HUES64 (cell line): Measurements from ENCODE around the gene MAP2K5.
"Not testable (repeated sequence)": the region's sequence is repeated elsewhere in the genome, so short reads cannot be mapped to it uniquely, and the experiment has no call there.

Experiments
- H3K27ac ChIP-seq: 2 replicates; pipeline ENCODE4 v1.7.0; 2013; ENCODE audit warnings: low read depth, low read length, inconsistent platforms
- H3K27me3 ChIP-seq: 2 replicates; pipeline ENCODE4 v1.6.1; 2013; ENCODE audit warnings: mild to moderate bottlenecking, low read length; ENCODE audit not compliant: insufficient read depth
- H3K36me3 ChIP-seq: 2 replicates; pipeline ENCODE4 v1.6.1; 2013; ENCODE audit warnings: mild to moderate bottlenecking, low read length; ENCODE audit not compliant: insufficient read depth
- H3K4me1 ChIP-seq: 2 replicates; pipeline ENCODE4 v1.6.1; 2013; ENCODE audit warnings: mild to moderate bottlenecking, low read length, moderate library complexity; ENCODE audit not compliant: insufficient read depth
- H3K4me3 ChIP-seq: 2 replicates; pipeline ENCODE4 v1.5.1; 2013; ENCODE audit warnings: mild to moderate bottlenecking, low read length, moderate library complexity
- H3K9ac ChIP-seq: 2 replicates; pipeline ENCODE4 v1.6.1; 2013; ENCODE audit warnings: mild to moderate bottlenecking, low read depth, low read length
- H3K9me3 ChIP-seq: 2 replicates; pipeline ENCODE4 v1.6.1; 2013; ENCODE audit warnings: low read depth, low read length; ENCODE audit not compliant: insufficient read depth
- WGBS: fragments of 150-250, 120-280 bp; methylation state at CpG from one replicate; pipeline ENCODE4 v1.1.7; 2013; ENCODE audit warnings: missing lambda C conversion rate; 5-methylcytosine and 5-hydroxymethylcytosine counted together

Gene MAP2K5

DNA sequence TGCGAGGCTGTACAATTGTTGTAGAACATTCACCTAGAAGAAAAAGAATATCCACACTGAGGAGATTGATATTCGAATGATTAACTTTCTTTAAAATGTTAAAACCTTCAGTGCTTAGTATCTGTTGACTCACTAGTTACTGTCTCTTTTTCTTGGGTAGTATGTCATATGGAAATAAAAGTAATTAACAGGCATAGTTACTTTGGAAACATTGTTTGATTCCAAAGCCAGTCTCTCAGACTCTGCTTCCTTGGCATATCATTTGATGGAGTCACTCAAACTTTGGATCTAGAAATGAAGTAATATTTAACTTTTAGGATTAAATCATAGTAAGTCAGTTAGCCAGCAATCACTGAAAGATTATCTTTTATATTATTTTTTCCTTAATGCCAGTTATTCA, 63.4 kb downstream of the MAP2K5 start:
- Histone ChIP-seq H3K9me3 (no peaks in the 10 kb centered on the region), H3K4me1 (peaks cover 6% of the 10 kb centered on the region; the same call in 1 of the 2 replicates), H3K27ac (no peak overlapping the region), H3K36me3 (0 out of 2 replicates have a peak, but pooled peaks cover 3% of the 10 kb centered on the region), H3K27me3 (no peaks in the 10 kb centered on the region), H3K4me3 (no peak overlapping the region), H3K9ac (no peak overlapping the region)
- 89% methylated on average over 1 of the region's 2 CpGs for WGBS

DNA sequence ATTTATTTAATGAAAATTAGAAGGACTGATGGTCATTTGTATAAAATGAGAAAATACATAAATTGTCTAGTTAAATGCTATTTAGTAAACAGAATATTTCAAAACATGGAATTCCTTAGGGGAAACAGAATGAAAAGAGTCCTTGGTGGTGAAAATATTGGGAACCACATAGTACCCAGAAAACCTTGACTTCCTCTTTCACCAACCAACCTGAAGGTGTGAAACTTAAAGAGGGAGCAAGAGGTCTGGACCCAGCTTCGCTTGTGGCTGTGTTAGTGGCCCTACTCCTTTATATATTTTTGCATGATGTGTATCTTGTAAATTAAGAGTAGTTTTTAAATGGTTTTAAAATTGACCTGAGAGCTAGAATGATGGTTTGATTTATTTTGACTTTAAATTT, 64.2 kb downstream of the MAP2K5 start:
- Histone ChIP-seq H3K36me3 (no peaks in the 10 kb centered on the region), H3K27ac (no peak overlapping the region), H3K9me3 (no peaks in the 10 kb centered on the region), H3K27me3 (no peaks in the 10 kb centered on the region), H3K4me1 (peaks cover 8% of the 10 kb centered on the region; the same call in 1 of the 2 replicates), H3K9ac (no peak overlapping the region), H3K4me3 (no peak overlapping the region)
- 80% methylated on average over 1 of the region's 1 CpG for WGBS

DNA sequence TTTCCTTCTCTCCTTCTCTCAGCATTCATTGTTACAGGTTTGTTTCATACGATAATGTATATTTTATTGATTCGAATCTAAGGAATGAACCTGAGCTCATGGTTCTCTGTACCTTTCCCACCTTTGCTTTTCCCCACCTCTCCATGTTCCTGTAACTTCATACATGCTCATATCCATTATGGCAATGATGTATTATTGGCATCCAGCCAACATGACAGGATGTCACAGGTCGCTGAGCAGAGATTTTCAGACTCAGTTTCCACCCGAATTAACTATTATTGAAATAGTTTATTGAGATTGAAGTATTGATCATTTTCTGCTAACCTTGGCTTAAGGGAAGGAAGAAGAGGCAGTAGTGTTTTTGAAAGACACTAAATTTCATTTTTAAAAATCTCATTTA, 64.8 kb downstream of the MAP2K5 start:
- no peak overlapping the region for H3K4me3 ChIP-seq
- no peaks in the 10 kb centered on the region for H3K9me3 ChIP-seq
- WGBS: 89% methylated on average over 3 of the region's 4 CpGs
- no peaks in the 10 kb centered on the region for H3K27me3 ChIP-seq
- no peak overlapping the region for H3K27ac ChIP-seq
- peaks cover 8% of the 10 kb centered on the region; the same call in 1 of the 2 replicates for H3K4me1 ChIP-seq
- no peaks in the 10 kb centered on the region for H3K36me3 ChIP-seq
- H3K9ac ChIP-seq: no peak overlapping the region

DNA sequence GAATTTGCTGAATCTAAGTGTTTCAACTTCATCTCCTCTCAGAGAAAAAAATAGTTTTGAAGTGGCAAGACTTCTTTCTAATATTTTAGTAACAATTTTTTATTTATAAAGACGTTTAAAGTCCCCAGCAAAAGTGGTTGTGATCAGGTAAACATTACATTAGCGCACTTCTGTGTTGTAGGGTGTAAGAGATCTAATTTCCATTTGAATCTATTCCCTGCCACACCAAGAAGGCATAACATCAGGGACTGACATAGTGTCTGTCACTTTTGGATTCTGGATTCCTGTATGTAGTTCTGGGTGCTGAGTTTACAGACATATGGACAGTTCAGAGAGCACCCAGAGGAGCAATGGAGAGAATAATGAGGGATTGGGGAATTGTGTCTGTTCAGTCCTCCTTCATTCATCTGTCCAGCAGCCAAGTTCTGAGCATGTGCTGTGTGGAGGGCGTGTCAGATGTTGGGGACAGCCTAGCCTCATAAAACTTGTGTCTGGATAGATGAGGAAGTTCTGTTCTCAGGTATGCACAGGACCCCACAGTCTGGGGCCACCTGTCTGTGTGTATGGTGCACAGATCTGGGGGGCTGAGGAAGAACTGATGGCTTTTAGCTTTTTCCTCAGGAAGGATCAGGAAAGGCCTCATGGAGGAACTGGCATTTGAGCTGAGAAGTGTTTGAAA, 65.6 kb downstream of the MAP2K5 start:
- Histone ChIP-seq H3K4me1 (peaks cover 8% of the 10 kb centered on the region; the same call in 1 of the 2 replicates), H3K4me3 (no peak overlapping the region), H3K27me3 (no peaks in the 10 kb centered on the region), H3K9ac (no peak overlapping the region), H3K9me3 (no peaks in the 10 kb centered on the region), H3K27ac (no peak overlapping the region), H3K36me3 (no peaks in the 10 kb centered on the region)
- WGBS: 81% methylated on average over 1 of the region's 3 CpGs

DNA sequence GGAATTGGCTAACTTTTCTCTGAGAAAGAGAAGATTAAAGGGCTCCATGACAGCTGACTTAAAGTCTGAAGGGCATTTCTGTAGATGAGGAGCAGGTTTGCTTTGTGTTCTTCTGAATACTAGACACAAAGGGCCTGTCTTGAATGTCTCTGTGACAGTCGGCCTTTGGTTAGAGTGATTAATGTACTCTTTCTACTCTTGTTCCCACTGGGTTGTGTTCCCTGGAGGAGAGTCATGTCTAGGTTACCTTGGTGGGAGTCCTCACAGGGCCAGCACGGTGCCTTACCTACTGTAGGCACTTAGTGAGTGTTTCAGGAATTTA, 66.1 kb downstream of the MAP2K5 start:
- Histone ChIP-seq H3K9me3 (no peaks in the 10 kb centered on the region), H3K27ac (no peak overlapping the region), H3K4me3 (no peak overlapping the region), H3K36me3 (no peaks in the 10 kb centered on the region), H3K9ac (no peak overlapping the region), H3K27me3 (no peaks in the 10 kb centered on the region), H3K4me1 (peaks cover 8% of the 10 kb centered on the region; the same call in 1 of the 2 replicates)
- WGBS: 87% methylated on average over 2 of the region's 2 CpGs

DNA sequence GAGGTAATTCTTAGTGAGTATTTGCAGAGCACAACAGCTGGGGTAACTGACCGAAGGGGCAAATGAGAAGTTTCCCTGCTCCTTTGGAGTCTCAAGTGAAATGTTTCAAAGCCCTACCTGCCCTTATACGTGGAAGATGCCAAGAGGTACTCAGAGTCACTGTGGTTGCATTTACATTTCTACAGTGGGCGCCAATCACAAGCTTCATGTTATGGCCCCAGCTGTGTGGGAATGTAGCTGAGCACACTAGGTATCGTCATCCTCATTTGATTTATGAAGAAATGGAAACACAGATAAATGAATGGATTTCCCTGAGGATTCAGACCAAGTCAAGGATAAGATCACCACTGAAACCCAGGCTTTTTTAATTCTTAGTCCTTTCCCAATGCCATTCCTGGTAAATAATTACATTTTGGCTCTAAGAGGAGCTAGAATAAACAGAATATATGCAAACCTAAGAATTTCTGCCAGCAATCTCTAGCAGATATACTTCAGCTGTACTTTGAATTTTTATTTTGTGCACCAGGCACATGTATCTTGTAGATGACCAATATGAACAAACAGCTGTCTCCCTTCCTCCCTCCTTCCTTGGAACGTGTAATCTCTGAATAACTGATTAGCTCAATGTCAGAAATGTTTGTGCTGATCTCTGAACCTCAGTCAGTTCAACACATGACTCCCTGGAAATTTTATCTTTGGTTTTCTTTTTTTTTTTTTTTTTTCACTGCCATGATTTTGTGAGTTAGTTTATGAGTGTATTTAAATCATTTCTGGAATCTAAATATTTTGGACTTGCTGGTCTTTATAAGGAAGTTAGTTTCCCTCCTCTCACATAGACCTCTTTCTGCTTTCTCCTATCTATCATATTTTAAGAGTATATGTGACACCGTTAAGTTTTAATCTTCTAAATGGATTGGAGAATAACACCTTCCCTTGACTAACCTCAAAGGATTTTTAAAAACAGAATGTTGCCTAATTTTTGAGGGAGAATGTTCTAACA, 69.2 kb downstream of the MAP2K5 start:
- Histone ChIP-seq H3K27me3 (no peaks in the 10 kb centered on the region), H3K4me1 (peaks cover 2% of the 10 kb centered on the region; the same call in 1 of the 2 replicates), H3K9me3 (no peaks in the 10 kb centered on the region), H3K4me3 (no peak overlapping the region), H3K9ac (no peak overlapping the region), H3K36me3 (no peaks in the 10 kb centered on the region), H3K27ac (no peak overlapping the region)
- WGBS: 83% methylated on average over 5 of the region's 6 CpGs

DNA sequence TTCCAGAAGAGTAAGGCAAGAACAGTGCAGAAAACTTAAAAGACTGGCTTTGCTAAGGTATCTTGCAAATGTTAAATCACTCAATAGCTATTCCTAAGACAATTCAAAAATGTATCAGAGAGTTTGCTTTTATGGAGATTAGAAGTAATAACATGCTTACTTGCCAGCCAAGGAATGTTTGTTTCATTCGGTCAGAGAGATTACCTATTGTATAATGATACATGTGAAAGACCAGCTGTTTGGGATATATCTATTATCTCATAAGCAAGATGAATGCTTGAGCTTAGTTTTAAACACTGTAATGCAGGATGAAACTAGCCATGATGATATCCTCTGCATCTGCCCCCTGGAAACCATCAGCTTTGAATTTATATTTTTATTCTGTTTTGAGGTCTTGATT, 70.7 kb downstream of the MAP2K5 start:
- 100% methylated on average over 1 of the region's 1 CpG for WGBS
- H3K36me3 ChIP-seq: no peaks in the 10 kb centered on the region
- H3K4me1 ChIP-seq: peaks cover 2% of the 10 kb centered on the region; the same call in 1 of the 2 replicates
- H3K27me3 ChIP-seq: no peaks in the 10 kb centered on the region
- H3K27ac ChIP-seq: no peak overlapping the region
- H3K9me3 ChIP-seq: no peaks in the 10 kb centered on the region
- no peak overlapping the region for H3K9ac ChIP-seq
- no peak overlapping the region for H3K4me3 ChIP-seq

DNA sequence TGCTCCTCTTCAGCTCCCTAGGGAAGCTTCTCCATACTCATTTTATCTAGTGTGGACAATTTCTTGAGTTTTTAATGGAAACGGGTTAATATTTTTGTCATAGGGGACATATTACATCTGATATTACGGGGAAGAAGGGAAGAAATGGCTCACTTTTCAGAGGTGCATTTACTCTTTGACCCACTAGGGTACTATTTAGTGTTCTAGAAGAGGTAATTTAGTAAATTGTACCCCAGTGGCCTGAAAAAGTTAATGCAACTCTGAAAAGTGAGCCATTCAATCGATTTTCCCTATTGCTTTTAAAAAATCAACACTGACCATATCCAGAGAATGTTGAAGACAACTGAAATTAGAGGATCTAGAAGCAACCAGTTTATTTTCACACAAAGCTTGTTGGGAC, 71.2 kb downstream of the MAP2K5 start:
- no peak overlapping the region for H3K4me3 ChIP-seq
- H3K9me3 ChIP-seq: no peaks in the 10 kb centered on the region
- no peaks in the 10 kb centered on the region for H3K36me3 ChIP-seq
- 90% methylated on average over 3 of the region's 3 CpGs for WGBS
- no peak overlapping the region for H3K27ac ChIP-seq
- H3K9ac ChIP-seq: no peak overlapping the region
- H3K4me1 ChIP-seq: peaks cover 2% of the 10 kb centered on the region; the same call in 1 of the 2 replicates
- H3K27me3 ChIP-seq: no peaks in the 10 kb centered on the region

DNA sequence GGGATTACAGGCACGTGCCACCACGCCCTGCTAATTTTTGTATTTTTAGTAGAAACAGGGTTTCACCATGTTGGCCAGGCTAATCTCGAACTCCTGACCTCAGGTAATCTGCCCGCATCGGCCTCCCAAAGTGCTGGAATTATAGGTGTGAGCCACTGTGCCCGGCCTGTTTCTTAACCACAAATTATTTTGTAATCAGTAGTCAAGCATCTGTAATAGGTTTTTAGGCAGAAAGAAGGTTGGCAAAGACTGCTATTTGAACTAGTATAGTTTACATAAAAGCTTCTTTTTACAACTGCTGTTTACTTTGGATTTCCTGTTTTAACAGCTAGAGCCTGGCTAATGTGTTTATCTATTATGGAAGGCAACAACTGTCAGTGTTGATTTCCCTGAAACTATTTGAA, 72.6 kb downstream of the MAP2K5 start:
- not testable (repeated sequence) for H3K4me3 ChIP-seq, H3K9ac ChIP-seq, H3K4me1 ChIP-seq, H3K36me3 ChIP-seq, H3K9me3 ChIP-seq, H3K27me3 ChIP-seq, H3K27ac ChIP-seq
- 91% methylated on average over 6 of the region's 6 CpGs for WGBS

DNA sequence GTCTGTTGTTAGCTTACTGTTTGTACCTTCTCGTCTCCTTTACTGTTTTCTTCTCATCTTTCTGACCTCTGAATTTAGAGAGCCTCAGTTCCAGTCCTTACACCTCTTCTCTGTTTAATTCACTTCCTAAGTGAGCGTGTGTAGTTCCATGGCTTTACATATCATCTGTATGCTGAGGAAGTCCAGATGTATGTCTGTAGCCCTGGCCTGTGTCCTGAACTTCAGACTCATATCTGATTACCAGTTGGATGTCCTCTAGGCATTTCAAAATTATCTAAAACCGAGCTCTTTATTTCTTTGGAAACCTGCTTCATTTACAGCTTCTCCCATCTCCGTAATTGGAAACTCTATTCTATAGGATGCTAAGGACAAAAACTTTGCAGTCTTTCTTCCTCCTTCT, 75.8 kb downstream of the MAP2K5 start:
- Histone ChIP-seq H3K27me3 (no peaks in the 10 kb centered on the region), H3K9ac (no peak overlapping the region), H3K4me3 (no peak overlapping the region), H3K4me1 (no peaks in the 10 kb centered on the region; the same call in 1 of the 2 replicates), H3K27ac (no peak overlapping the region), H3K36me3 (no peaks in the 10 kb centered on the region), H3K9me3 (no peaks in the 10 kb centered on the region)
- 85% methylated on average over 4 of the region's 4 CpGs for WGBS

DNA sequence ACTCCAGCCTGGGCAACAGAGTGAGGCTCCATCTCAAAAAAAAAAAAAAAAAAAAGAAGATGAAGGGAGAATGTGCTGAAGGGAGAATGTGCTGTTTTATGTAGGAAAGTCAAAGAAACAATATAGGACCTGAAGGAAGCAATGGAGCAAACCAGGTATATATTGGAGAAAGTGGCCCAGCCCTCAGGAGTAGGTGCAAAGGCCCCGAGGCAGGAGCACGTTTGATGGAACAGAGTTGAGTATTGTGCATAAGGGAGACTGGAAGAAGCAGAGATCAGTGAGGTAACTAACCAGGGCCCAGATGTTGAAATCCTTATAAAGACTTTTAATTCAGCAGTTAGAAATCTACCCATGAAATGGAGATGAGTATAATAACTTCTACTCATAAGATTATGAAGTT, 79.6 kb downstream of the MAP2K5 start:
- no peak overlapping the region for H3K9ac ChIP-seq
- no peaks in the 10 kb centered on the region for H3K9me3 ChIP-seq
- 94% methylated on average over 2 of the region's 2 CpGs for WGBS
- no peak overlapping the region for H3K4me3 ChIP-seq
- no peaks in the 10 kb centered on the region for H3K27me3 ChIP-seq
- H3K27ac ChIP-seq: no peak overlapping the region
- no peaks in the 10 kb centered on the region for H3K4me1 ChIP-seq
- H3K36me3 ChIP-seq: no peaks in the 10 kb centered on the region
